Activated CD8-positive, alpha-beta memory T cell treated with anti-CD3 and anti-CD28 coated beads, Interleukin-2, amount 50 U/mL, for 24 hours (primary cell): ENCODE data around the gene ACVR1.
"Not testable (repeated sequence)": the region's sequence is repeated elsewhere in the genome, so short reads cannot be mapped to it uniquely, and the experiment has no call there.

ENCODE experiments used
- DNase-seq: peaks from one replicate; pipeline ENCODE4 v3.0.0-alpha.2; 2020; ENCODE audit errors: extremely low read depth

ACVR1 gene

DNA sequence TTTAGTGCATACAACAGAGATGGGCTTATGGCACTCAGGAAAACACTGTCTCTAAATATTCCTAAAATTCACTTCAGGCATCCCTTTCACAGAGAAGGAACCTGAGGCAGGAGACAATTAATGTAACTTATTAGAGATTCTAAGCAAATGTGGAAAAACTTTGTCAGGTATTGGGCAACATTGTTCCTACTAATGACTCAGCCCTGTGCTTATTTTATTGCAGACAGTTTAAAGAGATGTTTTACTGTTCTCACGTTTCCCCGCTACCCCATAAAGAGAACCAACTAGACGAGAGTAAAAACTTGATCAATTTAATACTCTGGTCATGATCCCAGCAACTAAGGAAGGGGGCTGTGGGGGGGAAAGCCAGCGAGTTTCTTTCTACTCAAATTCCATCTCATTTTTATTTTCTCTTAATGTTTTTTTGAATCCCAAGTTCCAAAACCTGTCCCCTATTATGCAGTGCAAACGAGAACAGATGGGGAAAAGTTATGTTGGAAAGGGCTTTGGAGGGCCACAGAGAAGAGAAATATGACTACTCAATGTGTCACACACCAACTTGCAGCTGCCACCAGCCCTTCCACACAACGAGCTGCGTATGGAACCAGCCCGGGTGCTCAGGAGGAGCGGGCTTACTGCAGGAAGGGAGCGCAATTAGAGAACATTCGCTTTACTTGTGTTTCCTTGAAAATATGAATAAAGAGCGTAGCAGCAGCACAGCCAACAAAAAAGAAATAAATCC lies 18.7 kb upstream of the ACVR1 start:
- no peak for DNase-seq

DNA sequence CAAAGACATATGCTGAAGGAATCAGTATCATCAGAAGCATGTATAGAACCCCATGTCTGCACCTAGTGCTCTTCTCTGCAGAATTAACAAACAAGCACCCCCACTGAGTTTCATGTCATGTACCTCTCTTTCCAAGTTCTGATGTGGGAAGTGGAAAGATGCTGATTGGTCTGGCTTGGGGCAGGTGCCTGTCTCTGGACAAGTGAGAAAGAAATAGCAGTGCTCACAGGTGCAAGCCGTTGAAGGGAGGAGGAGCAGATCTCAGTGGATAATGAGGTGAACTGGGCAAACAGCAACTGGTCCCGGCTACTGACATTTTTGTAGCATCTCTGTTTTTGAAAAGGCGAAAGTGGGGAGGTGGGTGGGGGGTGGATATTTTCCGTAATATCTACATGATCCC lies 17.5 kb upstream of the ACVR1 start:
- no peak for DNase-seq

DNA sequence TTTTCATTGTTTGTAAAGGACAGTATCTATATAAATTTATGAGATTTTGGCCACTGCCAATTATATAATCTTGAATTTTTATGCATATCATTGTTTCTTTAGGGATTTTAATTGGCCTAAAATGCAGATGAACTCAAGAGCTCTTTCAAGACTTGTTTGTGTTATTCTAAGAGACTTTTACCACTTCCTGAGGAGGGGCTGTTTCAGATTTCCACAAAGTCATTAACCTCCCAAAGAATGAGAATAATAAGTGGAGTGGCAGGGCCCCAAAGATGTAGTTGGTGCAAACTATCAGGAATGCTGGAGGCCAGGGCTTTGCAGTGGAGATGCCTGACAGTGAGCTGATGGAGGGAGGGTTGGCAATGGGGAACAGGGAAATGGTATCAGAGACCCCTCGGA lies 15.5 kb upstream of the ACVR1 start:
- DNase-seq, result no peak

DNA sequence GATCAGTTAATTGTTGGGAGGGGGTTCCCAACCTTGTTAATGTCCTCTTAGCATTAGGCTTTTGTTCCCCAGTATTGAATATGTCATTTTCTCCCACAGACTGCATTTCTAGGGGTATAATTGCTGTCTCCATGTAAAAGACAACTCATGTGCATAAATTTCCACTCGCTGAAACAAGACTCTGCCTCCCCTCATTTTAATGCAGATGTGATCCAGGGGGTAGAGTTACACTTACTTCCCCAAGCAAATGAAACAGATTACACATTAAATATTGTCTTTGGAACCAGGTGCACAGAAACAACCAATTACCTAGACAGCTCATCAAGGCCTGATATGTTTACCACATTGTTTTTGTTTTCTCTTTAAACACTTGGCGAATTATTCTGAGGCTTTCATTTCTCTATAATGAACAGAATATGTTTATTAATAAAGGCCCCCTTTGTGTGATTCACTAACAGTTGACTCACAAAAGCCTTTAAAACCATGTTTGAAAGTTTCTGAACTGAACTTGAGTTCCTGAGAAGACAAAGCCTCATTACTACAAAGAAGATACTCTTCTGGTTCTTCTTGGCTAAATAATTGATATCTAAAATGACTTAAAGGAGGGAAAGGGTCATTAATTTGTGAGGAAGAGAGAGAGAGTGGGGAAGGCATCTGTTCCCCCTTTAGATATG lies 15.0 kb upstream of the ACVR1 start:
- DNase-seq, result no peak

DNA sequence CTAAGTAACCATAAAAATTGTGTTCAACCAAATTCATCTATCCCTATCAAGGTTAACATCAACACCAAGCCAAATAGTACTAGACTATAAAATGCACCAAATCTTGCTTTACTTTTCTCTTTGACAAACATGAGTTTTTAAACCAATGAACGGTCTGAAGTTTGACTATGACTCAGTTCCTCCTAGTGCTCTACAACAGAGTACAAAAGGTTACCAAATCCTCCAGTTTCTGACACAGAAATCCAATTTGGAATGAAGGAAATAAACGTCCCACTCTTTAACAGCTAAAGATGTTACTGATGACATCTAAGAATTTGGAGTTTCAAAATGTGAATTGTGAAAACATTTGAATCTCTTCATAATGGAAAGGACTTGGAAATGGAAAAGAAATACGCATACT lies 11.8 kb upstream of the ACVR1 start:
- no peak for DNase-seq

DNA sequence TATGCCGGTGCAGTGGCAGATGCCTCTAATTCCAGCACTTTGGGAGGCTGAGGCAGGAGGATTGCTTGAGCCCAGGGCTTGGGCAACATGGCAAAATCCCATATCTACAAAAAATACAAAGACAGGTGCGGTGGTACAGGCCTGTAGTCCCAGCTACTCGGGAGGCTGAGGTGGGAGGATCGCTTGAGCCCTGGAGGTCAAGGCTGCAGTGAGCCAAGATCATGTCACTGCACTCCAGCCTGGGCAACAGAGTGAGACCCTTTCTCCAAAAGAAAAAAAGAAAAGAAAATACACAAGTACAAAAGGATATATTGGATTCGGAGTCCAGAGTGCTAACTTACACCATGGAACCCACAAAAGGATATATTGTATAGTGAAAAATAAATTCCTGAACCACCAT lies 8.4 kb upstream of the ACVR1 start:
- not testable (repeated sequence) for DNase-seq

DNA sequence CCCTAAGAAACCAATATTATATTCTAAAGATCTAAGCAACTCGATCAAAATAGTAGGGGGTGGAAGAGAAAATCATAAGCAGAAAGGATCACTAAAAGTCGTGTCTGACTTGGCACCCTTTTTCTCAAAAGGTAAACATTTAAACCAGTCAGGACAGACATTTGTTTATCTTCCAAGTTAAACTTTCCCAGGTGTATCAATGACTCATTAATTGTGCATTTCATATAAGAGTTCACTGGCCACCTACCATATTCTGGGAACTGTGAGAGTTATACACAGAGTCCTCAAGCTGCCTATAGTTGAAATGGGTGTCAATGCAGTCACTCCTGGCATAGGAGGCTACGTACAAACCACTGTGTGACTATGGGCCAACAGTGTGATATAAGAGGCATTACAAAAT lies 4.8 kb upstream of the ACVR1 start:
- no peak for DNase-seq

DNA sequence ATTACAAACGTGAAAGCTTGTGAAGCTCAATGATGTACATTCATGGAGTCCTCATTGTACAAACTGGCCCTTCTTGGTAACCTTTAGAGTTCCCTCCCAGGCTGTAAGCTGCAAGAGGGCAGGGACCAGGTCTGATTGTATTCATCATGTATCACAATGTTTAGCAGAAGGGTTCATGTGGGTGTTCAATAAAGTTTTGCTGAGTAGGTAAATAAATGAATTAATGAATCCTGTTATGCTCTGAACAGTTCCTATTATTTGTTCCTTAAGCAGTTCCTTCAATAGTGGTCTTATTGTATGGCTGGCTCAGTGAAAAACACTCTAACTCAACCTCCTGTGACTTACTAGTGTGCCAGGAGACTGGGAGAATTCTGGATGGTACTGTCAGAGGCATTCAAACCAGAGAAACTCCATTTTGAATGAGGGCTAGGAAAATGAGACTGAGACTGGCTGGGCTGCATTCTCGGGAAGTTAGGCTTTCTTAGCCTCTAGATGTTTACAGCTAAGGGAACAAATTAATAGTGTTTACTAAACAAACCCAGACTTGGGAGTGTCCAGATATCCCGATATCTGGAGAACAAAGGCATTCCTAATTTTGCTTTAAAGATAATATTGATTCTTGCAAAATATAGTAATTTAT lies 1.8 kb upstream of the ACVR1 start:
- DNase-seq, result no peak

DNA sequence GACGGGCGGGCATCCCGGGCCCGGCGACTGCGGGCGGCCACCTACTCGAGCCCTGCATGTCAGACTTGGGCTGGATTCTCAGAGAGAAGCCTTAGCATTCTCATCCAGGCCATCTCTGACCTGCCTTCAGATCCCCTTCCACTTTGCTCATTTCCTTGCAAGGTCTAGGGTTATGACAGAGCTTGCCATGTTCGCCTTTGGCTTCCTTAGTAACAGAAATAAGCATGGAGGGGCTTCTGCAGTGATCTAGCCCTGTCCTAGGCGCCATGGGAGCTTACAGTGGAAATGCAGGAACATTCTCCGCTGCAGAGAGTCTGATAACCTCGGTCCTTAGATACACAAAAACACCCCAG lies 632 bp upstream of the ACVR1 start:
- DNase-seq, result no peak

DNA sequence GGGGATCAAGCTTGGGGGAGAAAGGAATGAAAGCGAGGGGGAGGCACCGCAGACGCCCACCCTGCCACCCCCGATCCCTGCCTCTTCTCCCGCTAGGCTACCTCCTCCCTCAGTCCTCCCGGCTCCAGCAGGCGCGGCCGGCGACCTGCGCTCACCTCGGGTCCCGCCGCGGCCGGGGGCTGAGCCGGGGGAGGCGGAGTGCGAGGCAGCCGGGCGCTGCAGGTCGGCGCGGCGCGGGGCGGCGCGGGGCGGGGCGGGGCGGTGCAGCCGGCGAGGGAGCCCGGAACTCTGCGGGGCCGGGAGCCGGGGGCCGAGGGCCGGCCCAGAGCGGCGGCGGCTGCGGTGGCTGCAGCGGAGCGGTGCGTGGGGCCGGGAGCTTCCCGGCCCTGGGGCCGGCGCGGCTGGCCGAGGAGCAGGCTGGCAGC lies 477 bp downstream of the ACVR1 start:
- DNase-seq, result no peak

DNA sequence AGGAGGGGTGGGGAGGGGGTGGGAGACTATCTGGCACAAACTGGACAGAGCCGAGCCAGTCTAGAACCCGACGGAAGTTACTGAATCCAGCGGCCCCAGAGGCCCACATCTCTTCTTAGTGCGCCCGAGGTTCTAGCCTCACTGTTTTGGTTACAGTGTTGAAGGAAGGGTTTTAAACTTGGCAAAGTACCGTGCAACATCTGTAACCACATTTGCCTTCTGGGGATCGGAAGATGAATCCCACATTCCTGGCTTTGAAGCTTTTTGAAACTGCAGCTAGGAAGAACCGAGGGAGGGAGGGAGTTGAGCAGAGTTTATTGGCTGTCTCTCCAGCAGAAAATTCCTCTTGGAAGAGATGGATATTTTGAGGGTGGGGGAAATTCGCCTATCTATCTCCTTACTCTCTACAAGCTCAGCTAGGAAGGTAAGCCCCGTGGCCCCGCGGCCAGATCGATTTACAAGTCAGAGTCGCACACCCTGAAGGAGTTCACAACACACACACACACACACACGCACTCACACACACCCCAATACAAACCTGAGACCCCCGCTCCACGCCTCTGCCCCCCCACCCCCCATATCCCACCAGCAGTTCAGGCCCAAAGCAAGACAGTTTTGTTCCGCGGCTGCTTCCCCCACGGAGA lies 1.0 kb downstream of the ACVR1 start:
- DNase-seq, result no peak

DNA sequence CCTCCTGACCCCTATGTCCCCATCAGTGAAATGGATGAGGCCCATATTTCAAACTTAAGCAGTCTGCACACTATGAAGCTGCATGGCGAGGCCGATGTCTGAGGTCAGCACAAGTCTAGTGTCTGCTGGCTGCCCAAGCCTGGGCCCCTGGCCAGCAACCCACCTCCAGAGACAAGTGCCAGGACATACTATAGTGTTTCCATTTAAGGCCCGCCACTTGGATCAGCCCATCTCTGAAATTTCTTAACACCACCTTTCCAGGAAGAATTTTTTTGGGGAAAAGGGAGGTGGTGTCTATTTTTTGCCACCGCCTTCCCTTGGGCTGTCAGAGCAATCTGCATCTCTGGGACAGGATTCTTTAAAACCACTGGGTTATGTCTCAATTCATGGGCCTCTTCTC lies 1.8 kb downstream of the ACVR1 start:
- no peak for DNase-seq

DNA sequence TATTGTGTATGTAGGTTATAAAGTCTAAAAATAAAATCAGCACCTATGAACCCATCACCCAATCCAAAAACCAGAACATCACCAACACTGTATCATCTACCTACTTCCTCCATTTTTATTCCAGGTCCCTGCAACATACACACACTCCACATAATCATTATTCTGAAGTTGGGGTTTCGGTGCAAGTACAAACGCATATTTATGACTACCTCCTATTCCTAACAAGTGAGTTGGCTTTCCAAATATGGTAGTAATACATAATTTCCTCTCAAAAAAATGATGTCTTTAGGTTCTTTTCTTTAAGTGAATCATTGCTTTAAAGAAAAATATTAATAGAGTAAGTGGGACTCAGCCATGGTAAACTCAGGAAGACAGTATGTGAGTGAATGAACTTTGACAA lies 3.3 kb downstream of the ACVR1 start:
- DNase-seq, result no peak

DNA sequence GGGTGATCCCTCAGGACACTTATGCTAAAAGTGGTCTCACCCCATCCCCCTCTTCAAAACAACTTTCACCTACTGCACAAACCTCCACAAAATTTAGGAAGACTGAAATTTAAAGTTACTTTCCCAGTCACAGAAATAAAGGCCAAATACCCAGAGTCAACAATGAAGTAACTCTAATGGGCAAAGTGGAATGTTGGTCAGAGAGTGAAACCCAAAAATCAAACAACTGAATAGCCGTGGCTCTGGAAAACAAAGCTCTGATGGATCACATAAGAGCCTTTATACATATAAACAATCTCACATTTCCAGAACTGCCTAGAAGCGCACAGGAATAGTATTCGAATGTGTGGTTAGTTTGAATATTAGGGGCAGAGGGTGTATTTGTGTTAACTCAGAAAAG lies 4.7 kb downstream of the ACVR1 start:
- DNase-seq, result no peak

DNA sequence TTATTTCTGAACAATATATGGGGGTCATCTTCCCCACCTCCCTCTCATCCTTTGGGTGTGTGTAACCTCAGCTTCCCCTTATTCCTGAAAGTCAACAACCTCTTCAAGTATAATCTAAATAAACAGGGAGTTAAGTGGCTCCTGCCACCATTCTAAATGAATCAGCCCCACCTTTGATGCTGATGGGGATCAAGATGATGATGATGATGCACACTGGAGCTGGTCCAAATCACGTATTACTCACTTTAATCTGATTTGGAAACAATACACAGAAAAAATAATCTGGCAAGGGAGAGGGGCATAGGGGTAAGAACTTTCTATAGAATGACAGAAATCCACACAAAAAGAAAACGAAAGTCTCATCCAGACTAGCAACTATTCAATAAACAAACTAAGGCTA lies 7.1 kb downstream of the ACVR1 start:
- no peak for DNase-seq

DNA sequence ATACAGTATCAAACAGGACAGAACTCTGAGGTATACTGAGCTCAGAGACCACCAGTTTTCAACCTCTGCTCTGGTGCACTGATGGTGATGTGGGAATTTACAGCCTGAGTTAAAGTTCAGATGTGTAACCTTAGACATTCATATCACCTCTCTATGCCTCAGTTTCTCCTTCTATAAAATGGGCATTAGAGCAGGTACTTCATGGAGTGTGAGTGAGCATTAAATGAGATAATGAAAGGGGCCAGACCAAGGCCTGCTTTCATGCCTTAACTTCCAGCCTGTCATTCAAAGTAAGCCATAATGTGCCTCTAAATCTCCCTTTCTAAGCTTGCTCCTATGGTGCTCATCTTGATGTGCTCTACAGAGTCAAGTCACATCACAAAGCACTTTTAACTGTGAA lies 8.4 kb downstream of the ACVR1 start:
- DNase-seq, result no peak

DNA sequence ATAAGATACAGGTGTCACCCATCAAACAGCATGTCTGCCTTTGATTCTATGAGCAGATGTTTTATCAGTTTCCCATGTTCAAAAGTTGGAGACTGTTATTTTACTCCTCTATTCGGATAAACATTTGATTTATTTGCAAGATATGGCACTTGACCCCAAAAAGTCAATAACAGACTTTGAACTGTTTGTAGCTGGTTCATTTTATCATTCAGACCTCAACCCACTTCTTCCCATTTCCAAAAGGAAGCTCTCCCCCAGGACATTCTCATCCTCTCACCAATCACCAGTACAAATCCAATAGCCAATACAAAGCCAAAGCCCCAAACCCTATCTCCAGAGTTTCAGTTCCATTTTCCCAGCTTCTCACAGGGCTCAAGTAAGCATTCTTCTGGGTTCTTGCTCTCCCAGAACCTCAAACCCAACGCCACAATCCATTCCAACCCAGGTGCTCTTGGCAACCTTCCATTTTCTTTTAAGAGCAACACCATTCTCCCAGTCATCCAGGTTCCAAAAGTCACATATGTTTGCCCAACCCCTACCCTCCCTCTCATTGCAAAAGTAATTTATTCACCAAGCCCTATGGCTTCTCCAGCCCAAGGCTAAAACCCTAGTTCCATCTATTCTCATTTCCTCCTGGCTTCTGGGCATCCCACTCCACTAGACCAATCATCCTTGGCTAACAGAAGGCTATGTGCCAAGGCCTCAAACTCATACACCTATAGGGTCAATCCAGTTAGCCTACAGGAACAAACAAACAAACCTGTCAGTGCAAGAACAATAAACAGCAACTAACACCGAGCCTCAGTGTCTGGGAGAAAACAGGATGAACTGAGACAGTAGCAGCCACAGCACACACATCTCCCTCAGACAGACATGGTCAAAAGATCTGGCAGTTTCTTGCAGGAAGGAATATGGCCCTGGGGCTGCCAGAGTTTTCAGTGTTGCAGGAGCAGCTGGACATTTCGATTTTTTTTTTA lies 9.2 kb downstream of the ACVR1 start:
- DNase-seq, result no peak

DNA sequence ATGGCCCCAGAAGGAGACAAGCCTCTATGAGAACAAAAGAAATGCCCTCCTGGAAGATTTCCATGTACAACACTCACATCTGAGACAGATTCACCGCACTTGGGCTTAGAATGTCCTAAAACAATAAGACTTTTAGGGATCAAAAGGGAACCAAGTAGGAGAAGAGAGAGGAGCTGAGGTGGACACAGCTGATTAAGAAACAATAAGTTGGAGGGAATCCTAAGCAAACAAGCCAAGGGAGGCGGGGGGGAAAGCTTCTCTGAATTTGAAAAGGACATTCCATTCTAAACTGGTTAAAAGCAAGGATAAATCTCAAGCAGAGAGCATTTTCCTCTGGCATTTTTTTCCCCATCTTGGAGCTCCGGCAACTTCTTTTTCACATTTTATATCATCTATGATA lies 9.9 kb downstream of the ACVR1 start:
- no peak for DNase-seq

DNA sequence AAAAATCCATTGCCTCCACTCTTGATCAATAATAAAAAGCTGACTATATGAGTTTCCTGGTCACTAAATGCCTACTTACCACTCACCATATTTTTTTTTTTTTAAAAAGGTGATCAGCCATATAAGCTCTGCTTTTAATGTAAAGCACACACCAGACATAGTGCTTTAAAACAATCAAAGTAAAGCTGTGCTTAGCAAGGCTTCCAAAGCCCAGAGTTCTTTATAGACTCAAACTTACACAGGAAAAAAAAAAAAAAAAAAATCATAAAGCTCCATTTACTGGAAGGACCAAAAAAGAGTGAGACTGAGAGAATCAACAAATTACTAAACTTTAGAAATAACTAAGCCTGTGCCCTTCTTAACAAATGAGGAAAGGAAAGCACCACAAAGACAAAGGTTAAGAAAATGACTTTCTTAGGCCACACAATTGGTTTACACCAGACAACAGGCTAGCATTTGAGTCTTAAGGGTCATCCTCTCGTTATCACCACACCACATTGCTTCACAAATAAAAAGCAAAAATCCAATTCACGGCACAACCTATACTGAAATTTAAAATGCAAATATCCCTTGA lies 11.2 kb downstream of the ACVR1 start:
- DNase-seq, result no peak

DNA sequence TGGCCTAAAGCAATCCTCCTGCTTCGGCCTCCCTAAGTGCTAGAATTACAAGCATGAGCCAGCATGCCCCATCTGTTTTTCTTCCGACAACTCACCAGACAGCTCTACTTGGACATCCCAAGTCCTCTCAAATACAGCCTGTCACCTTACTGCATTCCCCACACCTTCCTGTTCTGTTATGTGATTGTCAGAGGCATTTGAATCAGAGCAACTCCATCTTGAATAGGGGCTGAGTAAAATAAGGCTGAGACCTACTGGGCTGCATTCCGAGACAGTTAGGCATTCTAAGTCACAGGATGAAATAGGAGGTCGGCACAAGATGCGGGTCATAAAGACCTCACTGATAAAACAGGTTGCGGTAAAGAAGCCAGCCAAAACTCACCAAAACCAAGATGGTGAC lies 17.3 kb downstream of the ACVR1 start:
- no peak for DNase-seq

DNA sequence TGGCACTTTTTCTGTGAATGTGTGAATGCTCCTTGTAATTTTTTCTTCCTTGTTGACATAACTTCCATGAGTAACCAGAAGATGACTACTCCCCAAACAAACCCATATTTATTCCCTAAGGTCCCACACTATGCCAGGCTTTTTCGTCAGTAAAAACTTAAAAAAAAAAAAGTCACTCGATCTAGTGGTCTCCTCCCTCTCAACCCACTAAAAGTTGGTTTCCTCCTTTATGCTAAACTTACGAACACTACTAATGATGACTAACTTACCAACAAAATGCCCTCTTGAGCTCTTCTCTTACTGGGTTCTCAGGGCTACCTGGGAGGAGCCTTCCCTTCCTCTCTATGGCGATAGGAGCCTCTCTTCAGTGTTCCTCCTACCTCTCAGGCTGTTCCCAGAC lies 18.2 kb downstream of the ACVR1 start:
- DNase-seq, result no peak

DNA sequence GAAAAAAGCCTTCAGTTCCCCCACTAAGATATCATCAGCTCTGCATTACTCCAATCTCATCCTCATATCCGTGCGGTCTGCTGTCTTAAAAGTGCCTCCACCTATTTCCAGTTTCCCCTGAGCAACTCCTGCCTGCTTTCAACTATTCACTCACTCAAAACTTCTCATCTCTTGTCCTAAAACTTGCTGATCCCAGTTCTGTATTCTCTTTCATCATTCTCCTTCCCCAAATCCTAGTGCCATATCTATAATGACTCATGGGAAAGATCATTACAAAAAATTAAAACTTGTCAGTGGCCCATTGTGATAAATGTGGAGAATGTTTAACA lies 20.0 kb downstream of the ACVR1 start:
- no peak for DNase-seq
